Vagina (tissue), 2 donors: ENCODE data around the gene NAV2. TPM values are rescaled to one million over a fixed set of nuclear protein-coding genes. Genes with fewer than 3 reads are reported as not detected.

Source experiments
- DNase-seq, 2 donors: peaks; one replicate each; pipeline ENCODE4 v3.0.0-alpha.2; 2017; ENCODE audit errors: extremely low spot score in 2 of 2
- H3K27ac ChIP-seq: fragments of 200-600 bp; sonication (generic); one replicate; pipeline ENCODE4 v1.5.1; 2019
- H3K27me3 ChIP-seq: fragments of 200-600 bp; sonication (generic); one replicate; pipeline ENCODE4 v1.5.1; 2019
- H3K36me3 ChIP-seq, 2 donors: fragments of 200-600 bp; sonication (generic); one replicate each; pipeline ENCODE4 v1.5.1; 2017 to 2019
- H3K4me1 ChIP-seq: fragments of 200-600 bp; sonication (generic); one replicate; pipeline ENCODE4 v1.5.1; 2019
- H3K4me3 ChIP-seq, 2 donors: fragments of 200-600 bp; sonication (generic); 1 replicate in 1 of 2; 2 replicates in 1 of 2; pipeline ENCODE4 v1.5.1; 2016 to 2019
- H3K9me3 ChIP-seq: fragments of 200-600 bp; sonication (generic); one replicate; pipeline ENCODE4 v1.5.1; 2019
- CTCF ChIP-seq, 3 experiments: fragments of 450-650 bp in 2 of 3; fragments of 200-600 bp in 1 of 3; sonication (generic) in 1 of 3; IDR thresholded peaks; one replicate each; pipeline ENCODE4 v1.5.1; 2017 to 2019; ENCODE audit warnings: antibody characterized with exemption in 3 of 3, mild to moderate bottlenecking in 2 of 3, moderate library complexity in 2 of 3
- POLR2A ChIP-seq, 2 donors: fragments of 450-650 bp; IDR thresholded peaks; one replicate each; pipeline ENCODE4 v1.6.1; 2017; ENCODE audit warnings: antibody characterized with exemption in 2 of 2, mild to moderate bottlenecking in 2 of 2, moderate library complexity in 2 of 2
- POLR2AphosphoS5 ChIP-seq, 2 donors: sonication (generic); formaldehyde crosslinking; IDR thresholded peaks; one replicate each; pipeline ENCODE4 v1.9.0; 2017; ENCODE audit warnings: antibody characterized with exemption in 2 of 2, mild to moderate bottlenecking in 2 of 2, low read depth in 1 of 2; ENCODE audit not compliant: insufficient read depth in 1 of 2
- intact Hi-C: fragments of 100-400 bp; cut with DNase I; formaldehyde crosslinking; loops from one replicate; pipeline ENCODE4 v1.15.1; 2023
- total RNA-seq: library from RNA; depleted of rRNA; stranded (reverse); fragments of >200 nt; gene quantifications from one replicate; pipeline ENCODE4 v1.2.3, GENCODE V29; 2016

NAV2 gene
- total RNA-seq, 1 donor from 2014 or later = 25.3 TPM

DNA sequence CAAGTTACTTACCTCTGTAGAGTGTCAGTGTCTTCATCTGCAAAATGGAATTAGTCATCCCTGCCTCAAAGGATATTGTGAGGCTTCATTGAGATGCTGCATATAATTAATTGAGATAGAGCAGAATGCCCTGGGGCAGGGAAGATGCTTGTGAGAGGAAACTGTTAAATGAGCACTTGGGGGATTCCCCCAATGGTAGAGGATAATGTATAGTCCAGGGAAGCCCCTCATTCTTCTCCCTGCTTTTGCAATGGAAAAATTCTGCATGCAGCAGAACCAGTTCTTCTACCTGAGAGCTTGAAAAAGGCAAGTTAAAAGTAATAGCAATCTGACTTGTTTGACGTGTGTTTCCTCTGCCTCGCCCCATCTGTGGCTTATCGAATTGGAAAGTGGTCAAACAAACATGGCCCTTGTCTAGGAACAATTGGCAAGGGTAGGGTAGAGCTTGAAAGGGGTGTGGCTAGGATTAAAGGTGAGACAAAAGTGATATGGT, 90.9 kb downstream of the NAV2 start:
- peaks cover 23% of the 10 kb centered on the region for H3K4me1 ChIP-seq
- no peak overlapping the region for H3K27ac ChIP-seq
- no peak for DNase-seq
- no peaks in the 10 kb centered on the region for H3K9me3 ChIP-seq
- intact Hi-C loops = no loop called here
- H3K27me3 ChIP-seq = no peaks in the 10 kb centered on the region
- TF ChIP-seq POLR2A (IDR thresholded peaks at IDR 0.05) (no peak), CTCF (IDR thresholded peaks at IDR 0.05) (no peak), POLR2AphosphoS5 (IDR thresholded peaks at IDR 0.05; ENCODE audit: insufficient read depth in 1 of 2, low read depth in 1 of 2) (no peak)
- no peak overlapping the region for H3K4me3 ChIP-seq
- H3K36me3 ChIP-seq = no peaks in the 10 kb centered on the region

GRCh38 chr11:19805376-19805775, 92.7 kb downstream of the NAV2 start:
- no peak for TF ChIP-seq POLR2A (IDR thresholded peaks at IDR 0.05)
- no peak for TF ChIP-seq CTCF (IDR thresholded peaks at IDR 0.05)
- TF ChIP-seq POLR2AphosphoS5 (IDR thresholded peaks at IDR 0.05; ENCODE audit: insufficient read depth in 1 of 2, low read depth in 1 of 2) = no peak
- Histone ChIP-seq H3K27ac (no peak overlapping the region), H3K27me3 (no peaks in the 10 kb centered on the region), H3K4me3 (no peak overlapping the region), H3K4me1 (peaks cover 23% of the 10 kb centered on the region), H3K36me3 (no peaks in the 10 kb centered on the region), H3K9me3 (no peaks in the 10 kb centered on the region)
- intact Hi-C loops = no loop called here
- no peak for DNase-seq

DNA sequence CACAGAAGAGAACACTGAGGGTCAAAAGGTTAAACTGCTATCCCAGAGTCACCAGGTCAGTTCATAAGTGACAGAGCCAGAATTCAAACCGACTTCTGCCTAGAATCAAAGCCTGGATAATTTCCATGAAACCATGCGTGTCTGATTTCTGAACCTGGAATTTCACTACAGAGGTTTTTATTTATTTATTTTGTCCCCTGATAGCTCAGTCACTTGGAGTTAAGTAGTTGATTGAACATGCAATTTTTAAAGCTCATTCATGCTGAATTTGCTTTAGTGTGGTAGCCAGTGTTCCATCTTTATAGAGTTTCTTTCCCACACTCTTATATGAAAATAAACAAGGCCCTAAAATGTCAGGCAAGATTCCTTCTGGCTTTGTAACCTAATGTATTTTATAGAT, 93.2 kb downstream of the NAV2 start:
- Histone ChIP-seq H3K27me3 (no peaks in the 10 kb centered on the region), H3K4me1 (peaks cover 23% of the 10 kb centered on the region), H3K36me3 (no peaks in the 10 kb centered on the region), H3K4me3 (no peak overlapping the region), H3K27ac (no peak overlapping the region), H3K9me3 (no peaks in the 10 kb centered on the region)
- no peak for TF ChIP-seq CTCF (IDR thresholded peaks at IDR 0.05)
- TF ChIP-seq POLR2A (IDR thresholded peaks at IDR 0.05) = no peak
- no peak for TF ChIP-seq POLR2AphosphoS5 (IDR thresholded peaks at IDR 0.05; ENCODE audit: insufficient read depth in 1 of 2, low read depth in 1 of 2)
- intact Hi-C loops = no loop called here
- DNase-seq = no peak

GRCh38 chr11:19806251-19806650, 93.6 kb downstream of the NAV2 start:
- Histone ChIP-seq H3K27me3 (no peaks in the 10 kb centered on the region), H3K27ac (no peak overlapping the region)
- intact Hi-C loops = no loop called here

More at GRCh38 chr11:19806251-19806650, 93.6 kb downstream of the NAV2 start:
- TF ChIP-seq POLR2A (IDR thresholded peaks at IDR 0.05) (no peak), POLR2AphosphoS5 (IDR thresholded peaks at IDR 0.05; ENCODE audit: insufficient read depth in 1 of 2, low read depth in 1 of 2) (no peak), CTCF (IDR thresholded peaks at IDR 0.05) (no peak)
- no peak for DNase-seq
- Histone ChIP-seq H3K9me3 (no peaks in the 10 kb centered on the region), H3K36me3 (no peaks in the 10 kb centered on the region), H3K4me3 (no peak overlapping the region), H3K4me1 (peaks cover 21% of the 10 kb centered on the region)
